ENCODE measurements around the gene TPX2.

TPX2 gene

DNA sequence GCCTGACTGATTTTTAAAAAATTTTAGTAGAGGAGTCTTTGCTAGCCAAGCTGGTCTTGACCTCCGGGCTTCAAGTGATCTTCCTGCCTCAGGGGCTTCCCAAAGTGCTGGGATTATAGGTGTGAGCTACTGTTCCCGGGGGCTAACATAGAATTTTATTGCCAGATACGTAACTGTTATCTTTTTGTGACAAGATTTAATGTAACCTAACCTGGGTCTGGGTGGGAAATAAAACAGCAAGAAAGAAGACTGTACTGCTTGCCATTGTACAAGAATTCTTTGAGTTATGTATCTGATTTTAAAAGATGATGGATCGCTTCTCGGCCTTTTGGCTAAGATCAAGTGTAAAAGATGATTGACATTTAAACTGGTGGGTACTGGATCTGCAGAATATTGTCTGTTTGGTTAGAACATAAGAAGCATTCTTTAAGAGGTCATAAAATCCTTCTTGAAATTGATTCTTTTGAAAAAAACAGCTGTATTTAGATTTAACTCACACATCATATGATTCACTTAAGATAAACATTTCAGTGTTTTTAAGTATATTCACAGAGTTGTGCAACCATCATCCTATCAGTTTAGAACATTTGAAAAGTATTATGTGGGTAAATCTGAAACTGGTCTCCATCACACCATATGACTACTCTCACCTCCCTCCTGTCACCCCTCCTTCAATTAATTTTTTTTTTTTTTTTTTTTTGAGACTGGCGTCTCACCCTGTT is 21.6 kb downstream of the TPX2 start:
- no peak for DNase-seq (ENCODE audit: low read depth)
- no peak for TF ChIP-seq CTCF (IDR thresholded peaks at IDR 0.05; ENCODE audit: low read depth, low read length, missing control alignments)
- no peak overlapping the region for H3K4me3 ChIP-seq (ENCODE audit: low read depth, low read length)

GRCh38 chr20:31764641-31765305 is 25.7 kb downstream of the TPX2 start:
- no peak for TF ChIP-seq CTCF (IDR thresholded peaks at IDR 0.05; ENCODE audit: low read depth, low read length, missing control alignments)
- DNase-seq (ENCODE audit: low read depth): no peak
- no peak overlapping the region for H3K4me3 ChIP-seq (ENCODE audit: low read depth, low read length)

GRCh38 chr20:31767805-31768204 is 28.7 kb downstream of the TPX2 start:
- no peak for DNase-seq (ENCODE audit: low read depth)
- no peak overlapping the region for H3K4me3 ChIP-seq (ENCODE audit: low read depth, low read length)
- no peak for TF ChIP-seq CTCF (IDR thresholded peaks at IDR 0.05; ENCODE audit: low read depth, low read length, missing control alignments)

DNA sequence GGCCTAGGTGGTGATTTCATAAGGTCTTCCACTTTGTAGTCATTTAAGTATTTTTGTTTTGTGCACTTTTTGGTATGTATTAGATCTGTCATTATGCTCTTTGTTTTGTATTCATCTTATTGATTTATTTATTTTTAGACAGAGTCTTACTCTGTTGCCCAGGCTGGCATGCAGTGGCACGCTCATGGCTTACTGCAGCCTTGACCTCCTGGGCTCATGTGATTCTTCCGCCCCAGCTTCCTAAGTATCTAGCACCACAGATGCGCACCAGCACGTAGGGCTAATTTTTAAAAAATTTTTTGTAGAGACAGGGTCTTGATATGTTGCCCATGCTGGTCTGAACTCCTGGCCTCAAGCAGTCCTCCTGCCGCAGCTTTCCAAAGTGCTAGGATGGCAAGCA is 30.6 kb downstream of the TPX2 start:
- no peak for DNase-seq (ENCODE audit: low read depth)
- no peak for TF ChIP-seq CTCF (IDR thresholded peaks at IDR 0.05; ENCODE audit: low read depth, low read length, missing control alignments)
- H3K4me3 ChIP-seq (ENCODE audit: low read depth, low read length): no peak overlapping the region

DNA sequence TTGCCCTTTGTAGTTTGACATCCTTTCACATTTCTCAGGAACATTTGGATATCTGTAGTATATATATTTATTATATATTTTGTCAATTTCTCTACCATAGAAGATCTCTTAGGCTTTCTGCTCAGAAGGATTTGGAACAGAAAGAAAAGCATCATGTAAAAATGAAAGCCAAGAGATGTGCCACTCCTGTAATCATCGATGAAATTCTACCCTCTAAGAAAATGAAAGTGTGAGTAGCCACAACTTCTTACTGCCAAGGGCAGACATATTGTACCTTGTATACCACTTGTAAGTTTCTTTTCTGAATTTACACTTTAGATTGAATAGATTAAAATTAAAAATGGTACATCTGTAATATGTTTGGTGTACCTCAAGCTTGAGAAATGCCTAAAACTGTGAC is 31.2 kb downstream of the TPX2 start:
- no peak for DNase-seq (ENCODE audit: low read depth)
- no peak for TF ChIP-seq CTCF (IDR thresholded peaks at IDR 0.05; ENCODE audit: low read depth, low read length, missing control alignments)
- no peak overlapping the region for H3K4me3 ChIP-seq (ENCODE audit: low read depth, low read length)

- TF ChIP-seq CTCF (IDR thresholded peaks at IDR 0.05; ENCODE audit: low read depth, low read length, missing control alignments): no peak
- DNase-seq (ENCODE audit: low read depth): no peak
- no peak overlapping the region for H3K4me3 ChIP-seq (ENCODE audit: low read depth, low read length)
Observed at GRCh38 chr20:31774408-31774807, 35.3 kb downstream of the TPX2 start.

DNA sequence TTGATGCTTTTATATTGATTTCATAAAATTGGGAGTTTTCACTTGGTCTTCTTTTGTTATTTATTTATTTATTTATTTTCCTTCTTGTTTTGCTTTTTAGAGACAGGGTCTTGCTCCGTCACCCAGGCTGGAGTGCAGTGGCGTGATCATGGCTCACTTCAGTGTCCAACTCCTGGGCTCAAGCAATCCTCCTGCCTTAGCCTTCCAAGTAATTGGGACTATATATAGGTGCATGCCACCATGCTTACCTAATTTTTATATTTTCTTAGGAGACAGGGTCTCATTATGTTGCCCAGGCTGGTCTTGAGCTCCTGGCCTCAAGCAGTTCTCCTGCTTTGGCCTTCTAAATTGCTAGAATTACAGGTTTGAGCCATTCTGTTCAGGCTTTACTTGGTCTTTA is 41.7 kb downstream of the TPX2 start:
- DNase-seq (ENCODE audit: low read depth): no peak
- no peak overlapping the region for H3K4me3 ChIP-seq (ENCODE audit: low read depth, low read length)
- no peak for TF ChIP-seq CTCF (IDR thresholded peaks at IDR 0.05; ENCODE audit: low read depth, low read length, missing control alignments)
